Left lung (tissue), 14 donors: ENCODE results near the gene OLFML3. TPM values are rescaled to one million over a fixed set of nuclear protein-coding genes. Genes with fewer than 3 reads are reported as not detected.
A peak's percentile ranks its signal among the peaks of the same experiment; 100 is the strongest.

Experiments used
- ATAC-seq: fragments of 200-7000 bp; cut with Tn5 transposase; one replicate; pipeline ENCODE4 v1.9.1; 2020; ENCODE audit warnings: moderate library complexity
- DNase-seq, 4 donors: peaks; one replicate each; pipeline ENCODE4 v3.0.0-alpha.2; 2013 to 2020
- H3K27ac ChIP-seq, 2 donors: fragments of 200-600 bp; sonication (generic) in 1 of 2; one replicate each; pipeline versions ENCODE4 v1.5.0 to v1.8.0; 2020 to 2021
- H3K27me3 ChIP-seq, 2 donors: fragments of 200-600 bp; sonication (generic) in 1 of 2; one replicate each; pipeline versions ENCODE4 v1.5.0 to v1.8.0; 2020 to 2021
- H3K36me3 ChIP-seq, 2 donors: fragments of 200-600 bp; sonication (generic) in 1 of 2; one replicate each; pipeline versions ENCODE4 v1.5.0 to v1.8.0; 2020 to 2021
- H3K4me1 ChIP-seq, 2 donors: fragments of 200-600 bp; one replicate each; pipeline ENCODE4 v1.8.0; 2021
- H3K4me3 ChIP-seq, 2 donors: fragments of 200-600 bp; sonication (generic) in 1 of 2; one replicate each; pipeline versions ENCODE4 v1.5.0 to v1.8.0; 2020 to 2021; ENCODE audit warnings: mild to moderate bottlenecking in 1 of 2
- H3K9me3 ChIP-seq, 2 donors: fragments of 200-600 bp; sonication (generic) in 1 of 2; one replicate each; pipeline versions ENCODE4 v1.5.0 to v1.8.0; 2020 to 2021
- CTCF ChIP-seq, 2 donors: fragments of 200-600 bp; sonication (generic) in 1 of 2; IDR thresholded peaks; one replicate each; pipeline versions ENCODE4 v1.5.0 to v1.8.0; 2021; ENCODE audit warnings: antibody characterized with exemption in 2 of 2
- intact Hi-C, 2 donors: fragments of 100-400 bp; cut with DNase I; formaldehyde crosslinking; loops; one replicate each; pipeline versions ENCODE4 v1.11.2 to v1.14.2; 2022
- long read RNA-seq, 12 donors: library from polyadenylated mRNA in 2 of 12; unstranded in 2 of 12; transcript quantifications; one replicate each; pipeline ENCODE4 v2.0.0 and lab custom pipeline, GENCODE V29; 2019 to 2026
- polyA plus RNA-seq, 6 donors: library from polyadenylated mRNA; unstranded; fragments of 120-200 nt; gene quantifications; one replicate each; pipeline ENCODE4 v1.2.1, GENCODE V29; 2013; ENCODE audit not compliant: insufficient read length in 6 of 6
- total RNA-seq, 2 donors: library from RNA; stranded (reverse); fragmentation: NEBNext Ultra II Directional; extraction: Animal tissue kit (Norgen Biotek cat#: 25700); gene quantifications; one replicate each; pipeline ENCODE4 v1.2.1, GENCODE V29; 2021
- donor health status: DM: no; HTN: yes; CAD: no.
- donor health status: DM: no; HTN: no; CAD: no.

Gene OLFML3
- total RNA-seq (10 to 100 TPM; 53.8 to 74.2 TPM), polyA plus RNA-seq (100 to 1,000 TPM; 229 to 291 (median 273) TPM)
- long read RNA-seq, donor 1, transcript OLFML3-201 (3 exons, 1,780 nt): major isoform, 141 of 173 reads
- long read RNA-seq, donor 1, transcript OLFML3-204 (2 exons, 2,063 nt): minor isoform, 15 of 173 reads
- long read RNA-seq, donor 1, partial matches to known transcripts: 17 of 173 reads
- long read RNA-seq, donor 1, other reads (novel, unspliced or antisense): 0 of 173 reads
- long read RNA-seq, donor 2, transcript OLFML3-204 (2 exons, 2,063 nt): minor isoform, 10 of 139 reads
- long read RNA-seq, donor 2, transcript OLFML3-201 (3 exons, 1,780 nt): major isoform, 103 of 139 reads
- long read RNA-seq, donor 2, partial matches to known transcripts: 24 of 139 reads
- long read RNA-seq, donor 2, other reads (novel, unspliced or antisense): 0 of 139 reads
- long read RNA-seq, donor 3, transcript OLFML3-201 (3 exons, 1,780 nt): major isoform, 89 of 106 reads
- long read RNA-seq, donor 3, transcript OLFML3-204 (2 exons, 2,063 nt): minor isoform, 8 of 106 reads
- long read RNA-seq, donor 3, partial matches to known transcripts: 8 of 106 reads
- long read RNA-seq, donor 3, other reads (novel, unspliced or antisense): 0 of 106 reads
- long read RNA-seq, donor 4, transcript OLFML3-201 (3 exons, 1,780 nt): major isoform, 64 of 71 reads
- long read RNA-seq, donor 4, partial matches to known transcripts: 0 of 71 reads
- long read RNA-seq, donor 4, other reads (novel, unspliced or antisense): 3 of 71 reads
- long read RNA-seq, donor 5, transcript OLFML3-201 (3 exons, 1,780 nt): major isoform, 129 of 159 reads
- long read RNA-seq, donor 5, transcript OLFML3-204 (2 exons, 2,063 nt): minor isoform, 9 of 159 reads
- long read RNA-seq, donor 5, partial matches to known transcripts: 20 of 159 reads
- long read RNA-seq, donor 5, other reads (novel, unspliced or antisense): 0 of 159 reads
- long read RNA-seq, donor 6, transcript OLFML3-204 (2 exons, 2,063 nt): minor isoform, 13 of 191 reads
- long read RNA-seq, donor 6, transcript OLFML3-201 (3 exons, 1,780 nt): major isoform, 111 of 191 reads
- long read RNA-seq, donor 6, partial matches to known transcripts: 66 of 191 reads
- long read RNA-seq, donor 6, other reads (novel, unspliced or antisense): 0 of 191 reads
- long read RNA-seq, donor 7, transcript OLFML3-201 (3 exons, 1,780 nt): major isoform, 52 of 97 reads
- long read RNA-seq, donor 7, transcript OLFML3-204 (2 exons, 2,063 nt): minor isoform, 7 of 97 reads
- long read RNA-seq, donor 7, partial matches to known transcripts: 38 of 97 reads
- long read RNA-seq, donor 7, other reads (novel, unspliced or antisense): 0 of 97 reads
- long read RNA-seq, donor 8, transcript OLFML3-201 (3 exons, 1,780 nt): major isoform, 93 of 117 reads
- long read RNA-seq, donor 8, transcript OLFML3-204 (2 exons, 2,063 nt): minor isoform, 7 of 117 reads
- long read RNA-seq, donor 8, partial matches to known transcripts: 14 of 117 reads
- long read RNA-seq, donor 8, other reads (novel, unspliced or antisense): 0 of 117 reads
- long read RNA-seq, donor 9, partial matches to known transcripts: 0 of 2 reads
- long read RNA-seq, donor 9, other reads (novel, unspliced or antisense): 0 of 2 reads
- long read RNA-seq, donor 10, transcript OLFML3-201 (3 exons, 1,780 nt): major isoform, 66 of 68 reads
- long read RNA-seq, donor 10, partial matches to known transcripts: 1 of 68 reads
- long read RNA-seq, donor 10, other reads (novel, unspliced or antisense): 1 of 68 reads
- long read RNA-seq, donor 11, transcript OLFML3-201 (3 exons, 1,780 nt): major isoform, 11 of 26 reads
- long read RNA-seq, donor 11, partial matches to known transcripts: 12 of 26 reads
- long read RNA-seq, donor 11, other reads (novel, unspliced or antisense): 0 of 26 reads
- long read RNA-seq, donor 12, transcript OLFML3-201 (3 exons, 1,780 nt): major isoform, 73 of 102 reads
- long read RNA-seq, donor 12, transcript OLFML3-204 (2 exons, 2,063 nt): minor isoform, 12 of 102 reads
- long read RNA-seq, donor 12, partial matches to known transcripts: 16 of 102 reads
- long read RNA-seq, donor 12, other reads (novel, unspliced or antisense): 0 of 102 reads

GRCh38 chr1:113978863-113979702 lies at the start of gene OLFML3:
TSS of gene OLFML3 (plus strand) at chr1:113979474. CDS start at chr1:113979517, 43 bp downstream.
- H3K36me3 ChIP-seq: peaks cover 0 to 6% of the 10 kb centered on the region in 2 donors
- no peaks in the 10 kb centered on the region for H3K9me3 ChIP-seq
- H3K27me3 ChIP-seq: no peaks in the 10 kb centered on the region
- DNase-seq: peak; percentile 79 to 95 (median 88)
- peak; percentile 87 for ATAC-seq
- intact Hi-C loops: loop anchor here in 1 of 2 donors (5.0 kb wide), 1 partner anchor 303 kb away; no protein-coding TSS in a partner anchor
- peak; percentile 49 to 67 for TF ChIP-seq CTCF (IDR thresholded peaks at IDR 0.05)
- H3K27ac ChIP-seq: peak within 1 kb of the TSS; percentile 60 to 77
- peak within 1 kb of the TSS; percentile 21 to 23 for H3K4me3 ChIP-seq
- H3K4me1 ChIP-seq: peaks cover 14 to 73% of the 10 kb centered on the region in 2 donors

DNA sequence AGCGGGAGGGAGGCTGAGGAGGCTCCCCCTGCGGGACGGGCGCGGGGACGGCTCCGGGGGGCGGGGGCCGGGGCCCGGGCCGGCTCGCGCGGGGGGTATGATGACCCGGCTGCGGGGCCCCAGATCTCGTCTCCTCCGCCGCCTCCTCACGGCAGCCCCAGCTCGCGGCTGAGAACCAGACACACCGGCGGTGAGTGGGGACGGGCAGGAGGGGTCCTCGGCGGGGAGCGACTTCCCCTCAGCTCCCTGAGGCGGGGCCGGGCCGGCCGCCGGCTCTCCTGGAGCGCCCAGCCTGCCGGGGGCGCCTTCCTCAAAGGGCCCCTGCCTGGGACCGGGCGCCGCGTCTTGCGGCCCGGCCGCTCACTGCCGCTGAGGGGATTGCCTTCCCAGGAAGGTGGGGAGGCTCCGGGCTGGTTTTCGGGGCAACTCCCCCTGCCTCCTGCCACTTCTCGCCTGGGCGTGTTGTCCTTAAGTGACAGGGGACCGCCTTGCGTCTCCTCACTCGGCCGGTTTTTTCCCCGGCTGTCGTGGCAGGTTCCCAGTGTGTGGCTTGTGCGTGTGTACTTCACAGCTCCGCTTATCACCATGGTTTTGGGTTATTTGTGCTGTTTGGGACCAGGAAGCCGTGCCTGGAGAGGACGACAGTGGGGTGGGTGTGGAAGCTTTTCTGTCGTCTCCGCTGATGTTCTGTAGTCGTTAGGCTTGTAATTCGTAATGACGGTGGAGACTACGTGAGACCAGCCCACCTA lies 49.4 kb upstream of the OLFML3 start:
- peaks cover 17 to 54% of the 10 kb centered on the region in 2 donors for H3K4me1 ChIP-seq
- TF ChIP-seq CTCF (IDR thresholded peaks at IDR 0.05): no peak
- no peaks in the 10 kb centered on the region for H3K36me3 ChIP-seq
- intact Hi-C loops: no loop called here
- DNase-seq: peak; percentile 65 to 93 (median 70)
- H3K27me3 ChIP-seq: no peaks in the 10 kb centered on the region
- peak overlapping the region; percentile 94 to 95 for H3K27ac ChIP-seq
- ATAC-seq: peak; percentile 53
- no peaks in the 10 kb centered on the region for H3K9me3 ChIP-seq
- peak overlapping the region; percentile 71 to 93 for H3K4me3 ChIP-seq

GRCh38 chr1:113930499-113931161 lies 48.6 kb upstream of the OLFML3 start:
- H3K27ac ChIP-seq: peak overlapping the region; percentile 94 to 95
- peak overlapping the region; percentile 71 to 93 for H3K4me3 ChIP-seq
- H3K9me3 ChIP-seq: no peaks in the 10 kb centered on the region
- peaks cover 17 to 61% of the 10 kb centered on the region in 2 donors for H3K4me1 ChIP-seq
- no peak for TF ChIP-seq CTCF (IDR thresholded peaks at IDR 0.05)
- ATAC-seq: peak; percentile 56
- peak in 3 of 4 donors; percentile 50 to 88 (median 81) for DNase-seq
- no peaks in the 10 kb centered on the region for H3K36me3 ChIP-seq
- no peaks in the 10 kb centered on the region for H3K27me3 ChIP-seq
- intact Hi-C loops: no loop called here
